Measurements from ENCODE around the gene MT2A.

MT2A gene

DNA sequence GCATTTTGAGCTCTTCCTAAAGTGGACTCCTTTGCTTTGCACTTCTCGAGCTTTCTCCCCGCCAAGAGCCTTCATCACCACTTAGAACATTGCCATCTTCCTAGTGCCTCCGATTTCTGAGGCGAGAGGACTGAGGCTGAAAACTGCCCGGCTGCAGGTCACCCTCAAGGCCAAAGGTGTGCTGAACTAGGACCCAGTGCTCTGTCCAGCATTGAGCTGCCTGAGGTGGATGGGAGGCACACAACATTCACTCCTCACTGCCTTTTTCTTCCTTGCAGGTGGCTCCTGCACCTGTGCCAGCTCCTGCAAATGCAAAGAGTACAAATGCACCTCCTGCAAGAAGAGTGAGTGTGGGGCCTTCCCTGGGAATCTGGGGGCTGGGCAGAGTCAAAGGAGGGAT is 35.4 kb downstream of the MT2A start:
- DNase-seq (ENCODE audit: low read depth, low spot score) = no peak
- in situ Hi-C loops (cut with HindIII; ENCODE audit: low sequenced_read_pairs) = no loop called here
- TF ChIP-seq, protein P1, sequence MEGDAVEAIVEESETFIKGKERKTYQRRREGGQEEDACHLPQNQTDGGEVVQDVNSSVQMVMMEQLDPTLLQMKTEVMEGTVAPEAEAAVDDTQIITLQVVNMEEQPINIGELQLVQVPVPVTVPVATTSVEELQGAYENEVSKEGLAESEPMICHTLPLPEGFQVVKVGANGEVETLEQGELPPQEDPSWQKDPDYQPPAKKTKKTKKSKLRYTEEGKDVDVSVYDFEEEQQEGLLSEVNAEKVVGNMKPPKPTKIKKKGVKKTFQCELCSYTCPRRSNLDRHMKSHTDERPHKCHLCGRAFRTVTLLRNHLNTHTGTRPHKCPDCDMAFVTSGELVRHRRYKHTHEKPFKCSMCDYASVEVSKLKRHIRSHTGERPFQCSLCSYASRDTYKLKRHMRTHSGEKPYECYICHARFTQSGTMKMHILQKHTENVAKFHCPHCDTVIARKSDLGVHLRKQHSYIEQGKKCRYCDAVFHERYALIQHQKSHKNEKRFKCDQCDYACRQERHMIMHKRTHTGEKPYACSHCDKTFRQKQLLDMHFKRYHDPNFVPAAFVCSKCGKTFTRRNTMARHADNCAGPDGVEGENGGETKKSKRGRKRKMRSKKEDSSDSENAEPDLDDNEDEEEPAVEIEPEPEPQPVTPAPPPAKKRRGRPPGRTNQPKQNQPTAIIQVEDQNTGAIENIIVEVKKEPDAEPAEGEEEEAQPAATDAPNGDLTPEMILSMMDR (IDR thresholded peaks at IDR 0.05; ENCODE audit: low read depth, low read length) = no peak
- no peak overlapping the region for H3K4me3 ChIP-seq (ENCODE audit: low read depth, low read length)

DNA sequence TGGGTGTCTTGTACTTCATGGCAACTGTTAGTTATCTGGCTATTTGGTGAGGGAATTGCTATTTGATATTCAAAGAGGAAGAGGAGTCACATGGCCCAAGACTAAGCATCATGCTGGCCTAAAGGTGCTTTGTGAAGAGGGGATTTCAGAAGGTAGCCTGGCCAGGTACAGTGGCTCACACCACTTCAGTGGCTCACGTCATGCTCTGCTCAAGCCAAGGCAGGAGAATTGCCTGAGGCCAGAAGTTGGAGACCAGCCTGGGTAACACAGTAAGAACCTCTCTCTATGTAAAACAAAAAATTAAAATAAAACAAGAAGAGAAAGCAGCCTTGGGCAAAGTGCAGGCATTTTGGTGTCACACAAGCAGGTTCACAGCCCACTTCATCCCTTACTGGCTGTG is 36.9 kb downstream of the MT2A start:
- TF ChIP-seq, protein P1 (IDR thresholded peaks at IDR 0.05; ENCODE audit: low read depth, low read length) = no peak
- in situ Hi-C loops (cut with HindIII; ENCODE audit: low sequenced_read_pairs) = no loop called here
- no peak overlapping the region for H3K4me3 ChIP-seq (ENCODE audit: low read depth, low read length)

DNA sequence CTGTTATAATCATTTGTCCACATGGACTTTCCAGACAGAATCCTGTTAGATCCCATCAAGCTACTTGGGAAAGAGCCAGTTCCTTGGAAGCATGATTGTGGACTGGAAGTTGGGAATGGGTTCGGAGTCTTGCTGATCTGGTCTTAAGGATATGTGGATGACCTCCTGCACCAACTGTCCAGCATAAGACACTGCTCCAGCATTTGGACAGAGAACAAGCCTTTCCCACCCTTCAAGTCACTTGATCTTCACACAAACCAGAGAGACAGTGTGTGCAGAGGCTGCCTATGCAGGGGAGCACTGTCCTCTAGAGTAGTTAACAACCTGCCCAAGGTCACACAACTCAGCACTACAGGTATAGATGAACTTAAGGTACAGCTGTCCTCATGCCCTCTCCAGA is 37.5 kb downstream of the MT2A start:
- in situ Hi-C loops (cut with HindIII; ENCODE audit: low sequenced_read_pairs) = no loop called here
- no peak for DNase-seq (ENCODE audit: low read depth, low spot score)
- TF ChIP-seq, protein P1 (IDR thresholded peaks at IDR 0.05; ENCODE audit: low read depth, low read length) = no peak
- no peak overlapping the region for H3K4me3 ChIP-seq (ENCODE audit: low read depth, low read length)

More for the DNA sequence above, 36.9 kb downstream of the MT2A start:
- DNase-seq (ENCODE audit: low read depth, low spot score) = no peak

DNA sequence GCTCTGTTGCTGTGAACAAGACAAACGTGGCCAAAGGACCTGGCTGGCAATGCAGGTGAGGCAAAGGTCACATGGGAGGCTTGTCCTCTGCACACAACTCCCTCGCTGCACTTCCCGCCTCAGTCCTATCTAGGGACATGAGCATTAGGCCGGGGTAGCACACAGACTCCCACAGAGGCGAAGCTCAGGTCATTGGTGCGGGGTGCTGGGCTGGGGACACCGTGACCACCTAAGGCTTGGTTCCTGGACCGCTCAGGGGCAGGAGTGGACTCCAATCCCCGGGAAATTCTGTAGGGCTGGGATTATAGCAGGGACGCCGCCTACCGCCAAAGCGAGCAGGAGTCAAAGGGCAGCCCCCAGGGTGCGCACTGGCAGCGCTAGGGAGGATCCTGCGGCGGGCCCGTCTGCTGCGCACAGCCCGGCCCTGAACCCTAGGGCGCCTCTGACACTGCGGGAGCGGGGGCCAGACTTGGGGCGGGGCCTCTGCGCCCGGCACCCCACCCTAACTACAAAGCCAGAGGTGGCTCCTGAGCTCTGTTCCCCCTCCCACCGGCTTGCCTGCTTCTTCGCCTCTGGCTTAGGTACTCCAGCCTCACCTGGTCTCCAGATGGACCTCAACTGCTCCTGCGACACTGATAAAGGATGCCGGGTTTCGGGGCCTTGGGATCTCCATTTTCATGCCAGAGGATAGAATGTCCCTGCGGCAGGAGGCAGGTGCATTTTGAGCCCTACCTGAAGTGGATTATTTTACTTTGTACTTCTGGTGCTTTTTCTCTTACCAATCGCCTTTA is 39.5 kb downstream of the MT2A start:
- TF ChIP-seq, protein P1 (IDR thresholded peaks at IDR 0.05; ENCODE audit: low read depth, low read length) = no peak
- in situ Hi-C loops (cut with HindIII; ENCODE audit: low sequenced_read_pairs) = no loop called here
- no peak for DNase-seq (ENCODE audit: low read depth, low spot score)
- no peak overlapping the region for H3K4me3 ChIP-seq (ENCODE audit: low read depth, low read length)

DNA sequence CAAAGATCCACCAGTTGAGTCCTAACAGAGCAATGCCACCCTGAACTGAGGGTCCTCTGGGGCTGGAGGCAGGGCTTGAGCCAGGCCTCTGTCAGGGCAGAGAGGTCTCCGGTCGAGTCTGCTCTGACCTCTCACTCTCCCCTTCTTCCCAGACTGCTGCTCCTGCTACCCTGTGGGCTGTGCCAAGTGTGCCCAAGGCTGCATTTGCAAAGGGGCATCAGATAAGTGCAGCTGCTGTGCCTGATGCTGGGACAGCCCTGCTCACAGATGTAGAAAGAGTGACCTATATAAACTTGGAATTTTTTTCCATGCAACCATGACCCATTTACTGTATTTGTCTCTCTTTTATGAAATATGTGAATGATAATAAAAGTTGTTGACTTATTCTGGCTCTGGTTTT is 40.9 kb downstream of the MT2A start:
- in situ Hi-C loops (cut with HindIII; ENCODE audit: low sequenced_read_pairs) = no loop called here
- no peak for DNase-seq (ENCODE audit: low read depth, low spot score)
- TF ChIP-seq, protein P1 (IDR thresholded peaks at IDR 0.05; ENCODE audit: low read depth, low read length) = no peak
- H3K4me3 ChIP-seq (ENCODE audit: low read depth, low read length) = no peak overlapping the region

DNA sequence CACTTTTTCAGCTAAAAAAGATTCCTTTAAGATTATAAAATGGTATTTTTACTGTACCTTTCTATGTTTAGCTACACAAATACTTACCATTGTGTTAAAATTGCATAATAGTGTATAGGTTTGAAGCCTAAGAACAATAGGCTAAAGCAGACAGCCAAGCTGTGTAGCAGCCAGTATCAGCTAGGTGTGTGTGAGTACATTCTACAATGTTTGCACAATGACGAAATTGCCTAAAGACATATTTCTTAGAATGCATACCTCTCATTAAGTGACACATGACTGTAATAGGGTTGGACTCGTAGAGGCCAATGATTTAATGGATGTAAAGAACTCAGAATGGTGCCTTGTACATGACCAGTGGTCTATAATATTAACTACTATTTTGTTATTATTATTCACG is 41.4 kb downstream of the MT2A start:
- in situ Hi-C loops (cut with HindIII; ENCODE audit: low sequenced_read_pairs) = no loop called here
- H3K4me3 ChIP-seq (ENCODE audit: low read depth, low read length) = no peak overlapping the region

More for the DNA sequence above, 41.4 kb downstream of the MT2A start:
- no peak for DNase-seq (ENCODE audit: low read depth, low spot score)
- TF ChIP-seq, protein P1 (IDR thresholded peaks at IDR 0.05; ENCODE audit: low read depth, low read length) = no peak
